Ovary (tissue), 3 donors: ENCODE measurements around the gene FAM13A.

Source experiments
- CTCF ChIP-seq, 3 donors: fragments of 450-650 bp in 2 of 3; fragments of 200-600 bp in 1 of 3; IDR thresholded peaks; one replicate each; pipeline versions ENCODE4 v1.5.1 to v1.8.0; 2016 to 2022; ENCODE audit warnings: antibody characterized with exemption in 3 of 3, mild to moderate bottlenecking in 1 of 3
- EP300 ChIP-seq: sonication (generic); formaldehyde crosslinking; IDR thresholded peaks from one replicate; pipeline ENCODE4 v1.6.1; 2017; ENCODE audit warnings: antibody characterized with exemption
- POLR2A ChIP-seq: fragments of 450-650 bp; IDR thresholded peaks from one replicate; pipeline ENCODE4 v1.6.1; 2017; ENCODE audit warnings: antibody characterized with exemption, mild to moderate bottlenecking, moderate library complexity
- donor health status: DM: no; HTN: no; CAD: no.

- TF ChIP-seq CTCF (IDR thresholded peaks at IDR 0.05), result no peak
- TF ChIP-seq POLR2A, result no peak
- no peak for TF ChIP-seq EP300
Measured at GRCh38 chr4:88868510-88868909, 188.5 kb downstream of the FAM13A start.
